Endothelial cell of hepatic sinusoid (primary cell): ENCODE data around the gene NT5M.

ENCODE experiments used
- in situ Hi-C: cut with HindIII; loops from 2 replicates; pipeline ENCODE4 v1.10.0; 2017; ENCODE audit warnings: low sequenced_read_pairs

NT5M gene

GRCh38 chr17:17387017-17387497 is 83.9 kb downstream of the NT5M start:
- in situ Hi-C loops = no loop called here

GRCh38 chr17:17387498-17388362 is 84.6 kb downstream of the NT5M start:
- in situ Hi-C loops = no loop called here

- in situ Hi-C loops = no loop called here
These were observed 85.7 kb downstream of the NT5M start for GRCh38 chr17:17388657-17389496.

GRCh38 chr17:17391668-17392370 is 88.6 kb downstream of the NT5M start:
- in situ Hi-C loops = no loop called here

- in situ Hi-C loops = no loop called here
These were observed 90.8 kb downstream of the NT5M start for GRCh38 chr17:17393976-17394375.

- in situ Hi-C loops = no loop called here
These were observed 91.3 kb downstream of the NT5M start for GRCh38 chr17:17394494-17394893.

GRCh38 chr17:17395246-17395802 is 92.2 kb downstream of the NT5M start:
- in situ Hi-C loops = no loop called here

GRCh38 chr17:17395885-17396284 is 92.7 kb downstream of the NT5M start:
- in situ Hi-C loops = no loop called here
